Breast epithelium (tissue), 4 donors: ENCODE results near the gene LMNTD2. TPM values are rescaled to one million over a fixed set of nuclear protein-coding genes. Genes with fewer than 3 reads are reported as not detected.

Experiments
- DNase-seq, 2 donors: peaks; one replicate each; pipeline ENCODE4 v3.0.0-alpha.2; 2019; ENCODE audit warnings: low spot score in 2 of 2
- H3K27ac ChIP-seq, 2 donors: fragments of 200-600 bp; sonication (generic) in 1 of 2; one replicate each; pipeline ENCODE4 v1.5.1; 2016 to 2019; ENCODE audit warnings: mild to moderate bottlenecking in 1 of 2
- H3K27me3 ChIP-seq, 2 donors: fragments of 200-600 bp; sonication (generic) in 1 of 2; one replicate each; pipeline versions ENCODE4 v1.5.1 to v1.6.0; 2017 to 2019; ENCODE audit warnings: control low read depth in 1 of 2, mild to moderate bottlenecking in 1 of 2
- H3K36me3 ChIP-seq: fragments of 200-600 bp; one replicate; pipeline ENCODE4 v1.5.1; 2019
- H3K4me1 ChIP-seq, 2 donors: fragments of 200-600 bp; sonication (generic); one replicate each; pipeline ENCODE4 v1.5.1; 2016 to 2019; ENCODE audit warnings: control low read depth in 1 of 2
- H3K4me3 ChIP-seq, 3 donors: fragments of 200-600 bp; sonication (generic); 1 replicate in 2 of 3; 2 replicates in 1 of 3; pipeline ENCODE4 v1.5.1; 2016 to 2019; ENCODE audit warnings: mild to moderate bottlenecking in 3 of 3, moderate library complexity in 2 of 3
- H3K9me3 ChIP-seq, 2 donors: fragments of 200-600 bp; sonication (generic) in 1 of 2; one replicate each; pipeline ENCODE4 v1.5.1; 2016 to 2019; ENCODE audit warnings: control low read depth in 1 of 2
- CTCF ChIP-seq, 3 donors: fragments of 450-650 bp; IDR thresholded peaks; one replicate each; pipeline ENCODE4 v1.5.1; 2016 to 2017; ENCODE audit warnings: antibody characterized with exemption in 3 of 3, mild to moderate bottlenecking in 3 of 3, moderate library complexity in 3 of 3
- POLR2A ChIP-seq: fragments of 450-650 bp; IDR thresholded peaks from one replicate; pipeline ENCODE4 v1.6.1; 2016; ENCODE audit warnings: antibody characterized with exemption, mild to moderate bottlenecking, moderate library complexity
- POLR2AphosphoS5 ChIP-seq, 3 donors: sonication (generic); formaldehyde crosslinking; IDR thresholded peaks; one replicate each; pipeline ENCODE4 v1.6.1; 2017; ENCODE audit warnings: antibody characterized with exemption in 3 of 3
- intact Hi-C: fragments of 100-400 bp; cut with DNase I; formaldehyde crosslinking; loops from one replicate; pipeline ENCODE4 v1.15.1; 2023; ENCODE audit warnings: low total_unique reads
- total RNA-seq, 3 donors: library from RNA; depleted of rRNA; stranded (reverse); fragments of >200 nt; gene quantifications; one replicate each; pipeline ENCODE4 v1.1.0, GENCODE V29; 2016

The LMNTD2 gene
- total RNA-seq, 3 donors from 2014 or later, result 2.6 to 6.1 (median 5.2) TPM

GRCh38 chr11:562046-562645, 1.6 kb upstream of the LMNTD2 start:
- TF ChIP-seq POLR2AphosphoS5 (IDR thresholded peaks at IDR 0.05), result no peak
- no peak for TF ChIP-seq CTCF (IDR thresholded peaks at IDR 0.05)
- TF ChIP-seq POLR2A, result no peak
- Histone ChIP-seq H3K27me3 (no peaks in the 10 kb centered on the region), H3K36me3 (no peaks in the 10 kb centered on the region), H3K27ac (no peak overlapping the region), H3K9me3 (no peaks in the 10 kb centered on the region), H3K4me1 (no peaks in the 10 kb centered on the region), H3K4me3 (peak overlapping the region in 2 of 3 donors; percentile 85 to 86)
- DNase-seq, result no peak
- intact Hi-C loops, result loop anchor here (10.0 kb wide), 1 partner anchor 213 kb away; the partner anchor contains the start of gene GATD1

- peak; percentile 13 for TF ChIP-seq POLR2A
- no peak for TF ChIP-seq CTCF (IDR thresholded peaks at IDR 0.05)
- no peak for TF ChIP-seq POLR2AphosphoS5 (IDR thresholded peaks at IDR 0.05)
- peak overlapping the region; percentile 87 to 89 for H3K27ac ChIP-seq
- no peaks in the 10 kb centered on the region for H3K27me3 ChIP-seq
- H3K36me3 ChIP-seq, result no peaks in the 10 kb centered on the region
- no peaks in the 10 kb centered on the region for H3K4me1 ChIP-seq
- no peaks in the 10 kb centered on the region for H3K9me3 ChIP-seq
- no peak for DNase-seq
- intact Hi-C loops, result loop anchor here (10.0 kb wide), 1 partner anchor 213 kb away; the partner anchor contains the start of gene GATD1
- H3K4me3 ChIP-seq, result peak overlapping the region; percentile 63 to 86 (median 85)
These were observed 838 bp upstream of the LMNTD2 start for GRCh38 chr11:561148-562003.

- no peak for DNase-seq
- H3K27ac ChIP-seq, result peak overlapping the region; percentile 87 to 89
- H3K4me3 ChIP-seq, result peak overlapping the region; percentile 63 to 86 (median 85)
- H3K36me3 ChIP-seq, result no peaks in the 10 kb centered on the region
- H3K9me3 ChIP-seq, result no peaks in the 10 kb centered on the region
- no peaks in the 10 kb centered on the region for H3K27me3 ChIP-seq
- intact Hi-C loops, result loop anchor here (10.0 kb wide), 1 partner anchor 215 kb away; the partner anchor contains the start of gene GATD1
- TF ChIP-seq POLR2AphosphoS5 (IDR thresholded peaks at IDR 0.05) (no peak), CTCF (IDR thresholded peaks at IDR 0.05) (no peak), POLR2A (no peak)
- H3K4me1 ChIP-seq, result no peaks in the 10 kb centered on the region
These were observed 730 bp downstream of the LMNTD2 start for GRCh38 chr11:559712-560304.

- TF ChIP-seq POLR2A (no peak), POLR2AphosphoS5 (IDR thresholded peaks at IDR 0.05) (no peak), CTCF (IDR thresholded peaks at IDR 0.05) (no peak)
- peaks cover 0 to 3% of the 10 kb centered on the region in 2 donors for H3K27me3 ChIP-seq
- H3K9me3 ChIP-seq, result no peaks in the 10 kb centered on the region
- no peak overlapping the region for H3K27ac ChIP-seq
- peaks cover 0 to 5% of the 10 kb centered on the region in 2 donors for H3K4me1 ChIP-seq
- no peak for DNase-seq
- H3K36me3 ChIP-seq, result no peaks in the 10 kb centered on the region
- H3K4me3 ChIP-seq, result no peak overlapping the region
- intact Hi-C loops, result no loop called here
These were observed 1.4 kb downstream of the LMNTD2 start for GRCh38 chr11:559020-559620.
